Activated naive CD8-positive, alpha-beta T cell treated with anti-CD3 and anti-CD28 coated beads for 36 hours (primary cell): ENCODE data around the gene SVEP1. TPM values are rescaled to one million over a fixed set of nuclear protein-coding genes. Genes with fewer than 3 reads are reported as not detected.

ENCODE experiments used
- DNase-seq: peaks from one replicate; pipeline ENCODE4 v3.0.0; 2021
- H3K27ac Mint-ChIP-seq: one replicate; pipeline ENCODE4 v1.8.0; 2022; ENCODE audit warnings: mild to moderate bottlenecking, moderate library complexity, mixed read lengths
- H3K27me3 Mint-ChIP-seq: one replicate; pipeline ENCODE4 v1.8.0; 2022; ENCODE audit warnings: mild to moderate bottlenecking, mixed read lengths
- H3K36me3 Mint-ChIP-seq: one replicate; pipeline ENCODE4 v1.8.0; 2021; ENCODE audit warnings: mild to moderate bottlenecking, mixed read lengths
- H3K4me1 Mint-ChIP-seq: one replicate; pipeline ENCODE4 v1.8.0; 2021; ENCODE audit warnings: mixed read lengths
- H3K4me3 Mint-ChIP-seq: one replicate; pipeline ENCODE4 v1.8.0; 2022; ENCODE audit warnings: mild to moderate bottlenecking, moderate library complexity, mixed read lengths
- H3K9me3 Mint-ChIP-seq: one replicate; pipeline ENCODE4 v1.8.0; 2022; ENCODE audit warnings: mixed read lengths
- total RNA-seq, 2 experiments: library from RNA; stranded (reverse); gene quantifications; one replicate each; pipeline ENCODE4 v1.2.3, GENCODE V29; 2021

SVEP1 gene
- total RNA-seq, 2 experiments from 2014 or later: not detected

GRCh38 chr9:110457245-110457644, 122.3 kb downstream of the SVEP1 start:
- Mint-ChIP-seq H3K4me1 (no peaks in the 10 kb centered on the region), H3K36me3 (no peaks in the 10 kb centered on the region), H3K27ac (no peak overlapping the region), H3K4me3 (no peak overlapping the region), H3K27me3 (peaks cover 2% of the 10 kb centered on the region), H3K9me3 (no peaks in the 10 kb centered on the region)
- DNase-seq: no peak

DNA sequence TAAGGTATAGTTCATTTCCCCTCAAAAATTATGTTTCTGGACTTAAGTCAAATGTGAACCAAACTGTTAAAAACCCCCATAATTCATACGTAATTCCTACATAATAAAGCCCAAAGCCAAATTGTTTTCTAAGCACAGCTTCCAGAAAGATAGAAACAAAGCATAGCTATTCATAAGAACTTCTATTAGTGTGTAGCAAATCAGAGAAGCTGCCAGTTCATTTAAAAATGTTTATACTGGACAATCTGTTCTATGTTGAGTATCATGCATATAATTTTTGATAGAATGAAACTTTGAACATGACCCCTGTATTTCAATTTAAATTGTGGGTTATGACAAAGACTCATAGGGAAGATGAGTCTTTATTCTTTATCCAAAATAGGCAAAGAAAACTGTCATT, 122.9 kb downstream of the SVEP1 start:
- no peak overlapping the region for H3K4me3 Mint-ChIP-seq
- DNase-seq: no peak
- no peaks in the 10 kb centered on the region for H3K36me3 Mint-ChIP-seq
- peaks cover 3% of the 10 kb centered on the region for H3K27me3 Mint-ChIP-seq
- H3K4me1 Mint-ChIP-seq: no peaks in the 10 kb centered on the region
- no peaks in the 10 kb centered on the region for H3K9me3 Mint-ChIP-seq
- no peak overlapping the region for H3K27ac Mint-ChIP-seq

DNA sequence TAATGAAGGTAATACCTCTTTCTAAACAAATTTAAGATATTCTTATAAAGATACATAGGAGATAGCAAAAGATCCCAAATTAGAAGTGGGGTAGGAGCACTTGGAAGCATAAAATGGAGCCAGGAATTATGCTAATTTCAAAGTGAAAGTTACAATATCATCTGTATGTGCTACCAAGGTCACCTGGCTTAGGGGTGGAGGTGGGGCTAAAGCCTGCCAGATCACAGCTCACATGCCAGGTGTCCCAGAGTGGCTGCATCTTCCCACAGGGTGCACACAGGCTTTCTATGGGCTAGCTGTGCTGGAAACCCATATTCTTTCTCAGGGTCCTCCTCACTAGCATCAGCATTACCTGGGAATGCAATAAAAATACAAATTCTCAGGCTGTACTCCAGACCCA, 123.7 kb downstream of the SVEP1 start:
- Mint-ChIP-seq H3K27me3 (peaks cover 3% of the 10 kb centered on the region), H3K4me3 (no peak overlapping the region)

GRCh38 chr9:110452227-110452801, 127.2 kb downstream of the SVEP1 start:
- H3K4me3 Mint-ChIP-seq: no peak overlapping the region
- no peaks in the 10 kb centered on the region for H3K36me3 Mint-ChIP-seq
- H3K4me1 Mint-ChIP-seq: no peaks in the 10 kb centered on the region
- peaks cover 6% of the 10 kb centered on the region for H3K27me3 Mint-ChIP-seq
- no peak overlapping the region for H3K27ac Mint-ChIP-seq
- DNase-seq: no peak
- no peaks in the 10 kb centered on the region for H3K9me3 Mint-ChIP-seq

More for the DNA sequence above, 123.7 kb downstream of the SVEP1 start:
- DNase-seq: no peak
- Mint-ChIP-seq H3K9me3 (no peaks in the 10 kb centered on the region), H3K36me3 (no peaks in the 10 kb centered on the region), H3K4me1 (no peaks in the 10 kb centered on the region), H3K27ac (no peak overlapping the region)

GRCh38 chr9:110451726-110452125, 127.8 kb downstream of the SVEP1 start:
- DNase-seq: no peak
- Mint-ChIP-seq H3K36me3 (no peaks in the 10 kb centered on the region), H3K9me3 (no peaks in the 10 kb centered on the region), H3K27me3 (peaks cover 6% of the 10 kb centered on the region), H3K27ac (no peak overlapping the region), H3K4me1 (no peaks in the 10 kb centered on the region), H3K4me3 (no peak overlapping the region)

DNA sequence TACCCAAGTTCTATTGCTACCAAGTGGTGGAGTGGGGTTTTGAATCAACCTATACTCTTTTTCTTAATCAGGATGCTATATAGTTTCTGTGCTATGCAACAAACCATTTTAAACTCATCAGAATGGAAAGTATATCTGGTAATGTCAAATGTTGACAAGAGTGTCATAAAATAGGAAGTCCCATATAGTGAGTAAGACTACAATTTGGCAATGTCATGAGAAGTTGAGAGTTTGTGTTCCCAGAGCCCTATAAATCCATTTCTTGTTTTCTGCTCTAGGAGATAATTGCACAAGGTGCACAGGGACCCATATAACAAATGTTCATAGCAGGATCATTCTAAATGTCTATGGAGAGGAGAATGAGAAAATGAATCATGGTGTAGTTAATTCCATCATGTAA, 132.1 kb downstream of the SVEP1 start:
- no peak overlapping the region for H3K27ac Mint-ChIP-seq
- H3K4me1 Mint-ChIP-seq: no peaks in the 10 kb centered on the region
- peaks cover 3% of the 10 kb centered on the region for H3K9me3 Mint-ChIP-seq
- peaks cover 6% of the 10 kb centered on the region for H3K27me3 Mint-ChIP-seq
- H3K36me3 Mint-ChIP-seq: no peaks in the 10 kb centered on the region
- DNase-seq: no peak
- no peak overlapping the region for H3K4me3 Mint-ChIP-seq

DNA sequence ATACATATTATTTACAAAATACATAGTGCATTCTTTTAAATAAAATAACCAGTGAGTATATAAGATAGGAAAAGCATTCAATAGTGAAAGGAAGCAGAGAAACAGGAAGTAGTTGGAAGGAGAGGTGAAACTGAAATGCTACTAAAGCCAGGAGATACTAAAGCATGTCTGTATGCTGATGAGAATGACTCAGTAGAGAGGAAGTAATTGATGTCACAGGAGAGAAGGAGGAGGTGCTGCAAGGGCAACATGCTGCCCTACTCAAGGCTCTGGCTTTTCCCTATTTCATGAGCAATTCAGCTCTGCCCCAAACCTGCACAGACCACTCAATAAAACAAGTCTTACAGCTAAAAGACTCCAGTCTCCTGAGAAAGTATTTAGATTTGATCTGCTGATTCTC, 133.4 kb downstream of the SVEP1 start:
- no peak overlapping the region for H3K27ac Mint-ChIP-seq
- H3K36me3 Mint-ChIP-seq: no peaks in the 10 kb centered on the region
- H3K27me3 Mint-ChIP-seq: peaks cover 3% of the 10 kb centered on the region
- DNase-seq: no peak
- no peak overlapping the region for H3K4me3 Mint-ChIP-seq
- no peaks in the 10 kb centered on the region for H3K4me1 Mint-ChIP-seq
- peaks cover 3% of the 10 kb centered on the region for H3K9me3 Mint-ChIP-seq

GRCh38 chr9:110444911-110445310, 134.6 kb downstream of the SVEP1 start:
- no peaks in the 10 kb centered on the region for H3K36me3 Mint-ChIP-seq
- H3K27ac Mint-ChIP-seq: no peak overlapping the region
- H3K4me3 Mint-ChIP-seq: no peak overlapping the region
- H3K27me3 Mint-ChIP-seq: no peaks in the 10 kb centered on the region
- no peaks in the 10 kb centered on the region for H3K4me1 Mint-ChIP-seq
- H3K9me3 Mint-ChIP-seq: peaks cover 3% of the 10 kb centered on the region
- no peak for DNase-seq

DNA sequence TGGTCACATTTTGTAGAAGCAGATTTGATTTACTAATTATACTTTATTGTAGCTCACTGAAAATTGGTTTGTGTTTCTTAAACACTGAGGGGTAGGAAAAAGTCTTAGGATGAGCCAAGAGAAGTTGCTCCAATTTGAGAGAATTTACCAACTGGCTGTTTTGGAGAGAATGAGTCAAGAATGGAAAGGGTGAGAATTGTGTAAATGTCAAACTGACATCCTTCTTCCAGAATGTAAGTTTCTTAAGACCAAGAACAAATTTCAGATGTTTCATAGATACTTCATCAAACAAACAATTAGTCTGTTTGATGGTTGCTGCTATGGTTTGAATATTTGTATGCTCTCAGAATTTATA, 135.7 kb downstream of the SVEP1 start:
- Mint-ChIP-seq H3K4me1 (no peaks in the 10 kb centered on the region), H3K9me3 (peaks cover 3% of the 10 kb centered on the region), H3K36me3 (no peaks in the 10 kb centered on the region), H3K4me3 (no peak overlapping the region), H3K27me3 (no peaks in the 10 kb centered on the region), H3K27ac (no peak overlapping the region)
- DNase-seq: no peak

DNA sequence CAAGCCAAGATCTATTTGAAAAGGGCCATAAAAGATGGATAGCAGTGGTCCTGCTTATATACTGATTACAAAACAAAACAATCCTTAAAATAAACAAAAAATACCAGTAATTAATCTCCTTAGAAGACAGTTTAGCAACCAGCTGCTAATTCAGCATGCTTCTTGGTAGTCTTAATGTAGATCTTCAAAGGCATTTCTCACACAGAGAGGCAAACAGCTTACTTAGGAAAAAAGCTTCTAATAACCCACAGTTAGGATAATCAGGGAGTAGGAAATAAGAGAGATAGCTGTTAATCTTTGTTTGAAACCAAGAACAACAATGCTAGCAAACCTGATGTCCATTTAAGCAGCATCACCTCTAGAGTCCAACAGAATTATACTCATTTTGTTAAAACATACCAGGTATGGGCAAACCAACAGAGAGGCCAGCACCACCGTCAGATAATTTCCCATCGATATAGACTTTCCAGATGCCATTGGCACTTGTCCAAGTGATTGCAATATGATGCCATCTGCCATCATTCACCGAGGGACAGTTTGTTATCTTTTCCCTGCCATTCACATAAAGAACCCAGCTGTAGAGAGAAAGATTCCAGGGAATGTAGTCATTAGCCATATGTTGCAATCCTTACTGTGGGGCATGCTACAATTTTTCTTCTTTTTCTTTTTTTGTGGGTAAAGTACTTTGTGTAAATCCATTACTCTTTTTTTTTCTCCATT, 136.2 kb downstream of the SVEP1 start:
- Mint-ChIP-seq H3K27ac (no peak overlapping the region), H3K4me3 (no peak overlapping the region), H3K9me3 (peaks cover 3% of the 10 kb centered on the region), H3K36me3 (no peaks in the 10 kb centered on the region), H3K4me1 (no peaks in the 10 kb centered on the region), H3K27me3 (no peaks in the 10 kb centered on the region)
- DNase-seq: no peak

DNA sequence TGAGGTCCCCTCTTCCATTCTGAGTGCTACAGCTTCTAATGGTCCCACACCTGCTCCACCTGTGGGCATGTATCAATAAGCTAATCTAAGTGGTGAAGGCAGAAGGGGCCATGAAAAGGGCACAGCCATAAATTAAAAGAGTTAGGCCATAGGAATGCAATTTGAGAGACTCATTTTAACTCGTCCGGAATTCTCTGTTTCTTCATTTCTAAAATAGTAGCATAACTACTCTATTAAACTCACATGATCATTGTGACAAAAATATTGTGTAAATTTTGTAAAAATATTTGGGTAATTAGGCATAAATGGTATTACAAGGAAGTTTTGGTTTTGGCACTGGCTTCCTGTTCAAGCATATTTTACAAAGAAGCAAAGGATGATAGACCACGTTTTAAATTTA, 138.7 kb downstream of the SVEP1 start:
- Mint-ChIP-seq H3K9me3 (no peaks in the 10 kb centered on the region), H3K27ac (no peak overlapping the region), H3K4me3 (no peak overlapping the region), H3K4me1 (no peaks in the 10 kb centered on the region), H3K27me3 (no peaks in the 10 kb centered on the region), H3K36me3 (no peaks in the 10 kb centered on the region)
- DNase-seq: no peak

DNA sequence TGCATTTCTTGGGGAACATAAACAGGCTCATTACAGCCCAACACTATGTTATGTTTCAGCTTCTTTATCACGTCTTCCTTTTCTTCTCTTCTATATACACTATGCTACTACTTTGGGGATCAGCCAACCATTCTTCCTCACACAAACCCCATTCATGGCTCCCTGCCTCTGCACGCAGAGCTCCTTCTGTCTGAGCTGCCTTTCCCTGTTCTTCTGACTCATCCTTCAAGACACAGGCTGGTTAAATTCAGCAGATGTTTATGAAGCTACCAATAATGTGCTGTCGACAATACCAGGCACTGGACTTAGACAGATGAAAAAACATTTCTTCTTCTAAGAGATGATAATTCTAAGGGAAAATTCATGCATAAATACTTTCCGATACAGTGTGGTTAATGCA, 139.4 kb downstream of the SVEP1 start:
- Mint-ChIP-seq H3K36me3 (no peaks in the 10 kb centered on the region), H3K4me1 (no peaks in the 10 kb centered on the region), H3K4me3 (no peak overlapping the region), H3K27ac (no peak overlapping the region), H3K27me3 (no peaks in the 10 kb centered on the region), H3K9me3 (no peaks in the 10 kb centered on the region)
- no peak for DNase-seq

- Mint-ChIP-seq H3K4me1 (no peaks in the 10 kb centered on the region), H3K27me3 (no peaks in the 10 kb centered on the region), H3K9me3 (no peaks in the 10 kb centered on the region), H3K27ac (no peak overlapping the region), H3K36me3 (no peaks in the 10 kb centered on the region), H3K4me3 (no peak overlapping the region)
- no peak for DNase-seq
Measured at GRCh38 chr9:110432253-110432652, 147.3 kb downstream of the SVEP1 start.

GRCh38 chr9:110429453-110429852, 150.1 kb downstream of the SVEP1 start:
- no peaks in the 10 kb centered on the region for H3K9me3 Mint-ChIP-seq
- no peaks in the 10 kb centered on the region for H3K4me1 Mint-ChIP-seq
- DNase-seq: no peak
- H3K27me3 Mint-ChIP-seq: peaks cover 6% of the 10 kb centered on the region
- H3K4me3 Mint-ChIP-seq: no peak overlapping the region
- H3K36me3 Mint-ChIP-seq: no peaks in the 10 kb centered on the region
- no peak overlapping the region for H3K27ac Mint-ChIP-seq

GRCh38 chr9:110427497-110428104, 151.9 kb downstream of the SVEP1 start:
- H3K27ac Mint-ChIP-seq: no peak overlapping the region
- peaks cover 6% of the 10 kb centered on the region for H3K27me3 Mint-ChIP-seq
- H3K4me1 Mint-ChIP-seq: no peaks in the 10 kb centered on the region
- H3K9me3 Mint-ChIP-seq: no peaks in the 10 kb centered on the region
- H3K4me3 Mint-ChIP-seq: no peak overlapping the region
- no peaks in the 10 kb centered on the region for H3K36me3 Mint-ChIP-seq
- DNase-seq: peak; percentile 20
